Stimulated activated CD8-positive, alpha-beta memory T cell treated with anti-CD3 and anti-CD28 coated beads, Interleukin-12 subunit alpha, Interleukin-12 subunit beta, amount 100 ng/mL, for 4 hours (primary cell): ENCODE measurements around the gene SLC7A6.

Experiments used
- DNase-seq: peaks from one replicate; pipeline ENCODE4 v3.0.0-alpha.2; 2020; ENCODE audit warnings: low read depth

SLC7A6 gene

GRCh38 chr16:68264128-68265077 is at the start of gene SLC7A6:
SLC7A6 (plus strand) TSS chr16:68264526; CDS start chr16:68274727, 10,201 bp downstream.
- DNase-seq, result peak; percentile 77

GRCh38 chr16:68214726-68215125 is 49.6 kb upstream of the SLC7A6 start:
- no peak for DNase-seq

DNA sequence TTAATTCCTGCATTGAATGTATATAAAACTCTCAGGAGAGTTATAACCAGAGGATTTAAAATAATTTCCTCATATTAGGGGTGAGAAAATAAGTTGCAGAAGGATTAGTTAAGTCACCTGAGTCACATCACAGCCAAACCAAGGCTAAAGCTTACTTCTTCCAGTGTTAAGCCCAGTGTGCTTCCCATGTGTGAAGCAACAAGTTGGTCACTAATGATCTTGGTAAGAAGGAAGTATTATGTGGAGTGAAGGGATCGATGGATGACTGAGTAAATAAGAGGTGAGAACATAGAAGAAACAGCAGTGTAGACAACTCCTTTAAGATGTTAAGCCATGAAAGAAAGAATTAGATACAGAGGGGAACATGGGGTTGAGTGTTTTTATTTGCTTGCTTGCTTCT is 49.0 kb upstream of the SLC7A6 start:
- DNase-seq, result no peak

DNA sequence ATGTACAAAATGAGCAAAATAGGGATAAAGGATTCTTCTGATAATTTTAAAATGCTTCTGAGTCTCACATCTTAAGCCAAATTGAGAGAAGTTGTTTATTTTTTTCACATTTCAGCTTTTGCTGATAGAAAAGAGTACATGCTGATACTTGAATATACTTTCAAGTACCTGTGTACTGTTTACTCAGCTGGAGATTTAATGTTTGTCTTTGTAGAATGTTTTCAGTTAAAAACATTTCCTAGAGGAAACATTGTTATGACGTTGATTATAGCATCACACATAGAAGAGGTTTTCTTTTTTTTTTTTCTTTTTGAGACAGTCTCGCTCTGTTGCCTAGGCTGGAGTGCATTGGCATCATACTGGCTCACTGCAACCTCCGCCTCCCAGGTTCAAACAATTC is 48.1 kb upstream of the SLC7A6 start:
- DNase-seq, result no peak

- DNase-seq, result no peak
These were observed 46.8 kb upstream of the SLC7A6 start for GRCh38 chr16:68217506-68217905.

DNA sequence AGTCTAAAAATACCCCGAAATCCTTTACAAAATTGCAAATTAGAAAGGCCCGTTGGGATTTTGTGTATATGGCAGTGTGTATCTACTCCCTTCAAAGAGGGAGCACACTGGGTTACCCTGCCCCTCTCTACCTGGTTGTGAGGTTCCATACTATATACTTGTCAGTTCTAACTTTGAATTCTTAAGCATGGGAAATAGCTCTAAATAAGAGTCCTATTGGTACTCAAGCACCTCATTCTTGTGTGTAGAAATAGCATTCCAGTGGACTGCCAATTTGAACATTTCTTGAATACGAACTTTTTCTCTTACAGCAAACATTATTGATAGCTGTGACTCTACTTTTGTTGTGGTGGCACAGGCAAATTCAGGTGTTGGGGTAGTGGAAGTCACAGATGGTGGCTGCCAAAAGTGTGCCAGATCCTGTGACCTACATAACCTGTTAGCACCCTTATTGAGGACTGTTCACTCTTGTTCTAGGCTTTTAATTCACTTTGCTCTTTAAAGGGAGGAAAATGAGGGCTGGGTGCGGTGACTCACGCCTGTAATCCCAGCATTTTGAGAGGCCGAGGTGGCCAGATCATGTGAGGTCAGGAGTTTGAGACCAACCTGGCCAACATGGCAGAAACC is 44.5 kb upstream of the SLC7A6 start:
- no peak for DNase-seq

- DNase-seq, result no peak
These were observed 41.3 kb upstream of the SLC7A6 start for GRCh38 chr16:68223072-68223471.

- no peak for DNase-seq
These were observed 38.2 kb upstream of the SLC7A6 start for GRCh38 chr16:68226116-68226515.

DNA sequence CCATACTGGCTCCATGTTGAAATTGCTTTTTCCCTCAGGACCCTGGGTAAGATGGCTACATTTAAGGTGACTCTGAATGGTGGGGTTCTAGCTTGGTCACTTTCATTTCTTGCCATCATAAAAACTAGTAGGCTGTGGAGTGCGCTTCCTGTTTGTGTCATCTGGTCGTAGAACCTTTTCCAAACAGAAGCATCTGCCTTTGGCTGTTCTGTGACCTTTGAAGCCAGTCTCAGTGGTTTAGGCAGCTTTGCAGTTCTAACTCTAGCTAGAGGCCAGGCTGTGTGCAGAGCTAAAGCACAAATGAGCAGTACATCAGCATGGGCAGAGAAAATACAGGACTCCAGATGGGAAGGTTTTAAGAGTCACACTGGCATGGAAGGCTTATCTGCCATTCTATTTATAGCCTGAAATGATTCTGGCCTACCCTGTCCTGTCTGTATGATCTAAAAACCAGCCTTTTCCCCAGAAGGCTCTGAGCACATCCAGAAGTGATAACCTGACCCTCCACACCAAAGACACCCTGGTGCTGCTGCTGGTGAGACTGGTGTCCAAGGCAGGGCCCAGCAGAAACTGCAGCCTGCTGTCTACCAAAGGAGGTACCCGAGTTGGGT is 37.0 kb upstream of the SLC7A6 start:
- no peak for DNase-seq

- no peak for DNase-seq
These were observed 36.3 kb upstream of the SLC7A6 start for GRCh38 chr16:68227850-68228553.

DNA sequence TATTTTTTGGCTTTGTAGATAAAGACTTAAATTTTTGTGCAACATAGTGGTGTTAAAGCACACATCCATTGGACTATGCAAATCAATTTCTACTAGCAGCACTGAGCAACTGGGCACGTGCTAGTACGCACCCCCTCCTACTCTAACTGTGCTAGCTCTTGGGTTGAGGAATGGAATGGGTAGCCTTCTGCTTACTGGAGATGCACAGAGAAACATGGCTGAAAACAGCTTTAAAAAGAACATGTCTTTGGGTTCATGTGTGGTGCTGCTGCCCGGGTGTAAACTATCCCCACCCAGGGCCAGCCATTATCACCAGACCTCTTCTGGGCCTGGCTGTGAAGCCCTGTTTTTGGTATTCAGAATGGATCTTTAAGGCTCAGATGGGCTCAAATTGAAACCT is 35.7 kb upstream of the SLC7A6 start:
- no peak for DNase-seq

- DNase-seq, result no peak
These were observed 34.7 kb upstream of the SLC7A6 start for GRCh38 chr16:68229431-68230175.

DNA sequence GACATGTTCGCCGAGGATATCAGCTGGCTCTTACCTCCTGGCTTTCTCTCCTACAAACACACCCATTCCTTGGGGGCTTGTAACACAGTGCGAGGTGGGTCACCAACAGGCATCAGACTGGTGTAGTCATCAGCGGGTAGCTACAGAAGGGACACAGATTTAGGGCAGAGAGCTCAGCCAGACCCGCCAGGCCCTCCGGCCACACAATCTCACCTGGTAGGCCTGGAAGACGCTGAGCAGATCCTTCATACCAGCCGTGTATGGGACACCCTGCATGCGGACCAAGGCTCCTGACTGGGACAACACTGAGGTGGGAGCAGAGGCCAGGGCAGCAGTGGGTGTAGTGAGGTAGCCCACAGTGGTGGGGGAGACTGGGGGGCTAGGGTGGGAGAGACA is 34.2 kb upstream of the SLC7A6 start:
- DNase-seq, result no peak

GRCh38 chr16:68230956-68231355 is 33.4 kb upstream of the SLC7A6 start:
- DNase-seq, result no peak

GRCh38 chr16:68231384-68232136 is 32.8 kb upstream of the SLC7A6 start:
- no peak for DNase-seq

- no peak for DNase-seq
These were observed 32.0 kb upstream of the SLC7A6 start for GRCh38 chr16:68232335-68232734.

GRCh38 chr16:68233085-68233834 is 31.1 kb upstream of the SLC7A6 start:
- no peak for DNase-seq

GRCh38 chr16:68233835-68234187 is 30.5 kb upstream of the SLC7A6 start:
- no peak for DNase-seq

DNA sequence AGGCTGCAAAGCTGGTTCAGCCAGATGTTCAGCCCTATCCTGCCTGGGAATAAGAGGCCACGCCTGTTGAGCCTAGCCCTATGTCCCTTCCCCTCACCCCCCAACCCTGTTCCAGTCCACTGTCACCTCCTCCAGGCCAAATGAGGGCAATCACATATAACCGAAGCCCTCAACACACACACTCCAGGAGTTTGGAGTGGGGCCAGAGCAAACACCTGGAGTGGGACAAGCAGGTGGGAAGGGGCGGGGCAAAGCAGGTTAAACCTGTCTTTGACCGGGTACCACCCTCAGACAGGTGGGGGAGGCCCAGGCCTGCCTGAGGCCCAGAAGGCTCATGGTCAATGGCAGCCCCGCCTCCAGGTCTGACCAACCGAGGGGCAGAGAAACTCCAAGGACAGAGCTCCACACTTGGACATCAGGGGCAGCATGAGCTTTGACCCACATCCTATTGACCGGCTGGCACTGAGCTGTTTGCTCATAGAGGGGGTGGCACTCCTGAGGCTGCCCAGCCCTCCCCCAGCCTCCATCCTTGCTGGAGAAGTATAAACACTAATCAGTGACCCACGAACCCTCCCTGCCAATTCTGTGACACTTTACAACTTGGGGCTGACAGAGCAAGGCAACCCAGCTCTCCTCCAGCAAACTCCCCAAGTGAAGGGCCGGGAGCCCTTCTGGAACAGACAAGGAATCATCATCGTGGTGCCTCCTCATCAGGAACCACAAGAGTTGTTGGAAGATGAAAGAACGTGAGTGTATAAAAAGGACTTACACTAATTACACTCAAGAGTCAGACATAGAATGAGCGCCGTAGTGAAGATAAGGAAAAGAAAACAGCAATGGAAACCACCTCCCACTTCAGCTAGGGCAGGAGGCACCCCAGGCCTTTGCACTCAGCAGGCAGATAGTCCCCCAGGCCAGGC is 29.9 kb upstream of the SLC7A6 start:
- no peak for DNase-seq
